SK-N-SH treated with all-trans-retinoic acid at 6 μM for 48 hours (cell line): Measurements from ENCODE around the gene SYNE2.

ENCODE experiments used
- ATAC-seq: fragments of 200-7000 bp; cut with Tn5 transposase; 3 replicates; pipeline ENCODE4 v1.9.1; 2020; ENCODE audit warnings: mild to moderate bottlenecking, moderate library complexity
- ARNTL ChIP-seq: fragments of 450-650 bp; formaldehyde crosslinking; IDR thresholded peaks from 2 replicates; pipeline ENCODE4 v1.5.0; 2020; ENCODE audit warnings: low read depth, mild to moderate bottlenecking, moderate library complexity, borderline replicate concordance
- CREB5 ChIP-seq: fragments of 250-450 bp; sonication (Bioruptor Pico); IDR thresholded peaks from 2 replicates; pipeline ENCODE4 v1.5.1; 2020; ENCODE audit warnings: low read depth, mild to moderate bottlenecking, moderate library complexity
- CSRNP3 ChIP-seq: fragments of 250-450 bp; sonication (Bioruptor Pico); IDR thresholded peaks from 2 replicates; pipeline ENCODE4 v1.5.1; 2021; ENCODE audit warnings: mild to moderate bottlenecking, moderate library complexity
- ESRRG ChIP-seq: fragments of 250-450 bp; sonication (Bioruptor Pico); IDR thresholded peaks from 2 replicates; pipeline ENCODE4 v1.6.1; 2021; ENCODE audit warnings: mild to moderate bottlenecking
- ISL1 ChIP-seq: fragments of 250-450 bp; sonication (Bioruptor Pico); IDR thresholded peaks from 2 replicates; pipeline ENCODE4 v2.1.2; 2022; ENCODE audit warnings: mild to moderate bottlenecking, moderate library complexity
- OSR1 ChIP-seq: fragments of 250-450 bp; sonication (Bioruptor Pico); IDR thresholded peaks from 2 replicates; pipeline ENCODE4 v1.8.0; 2022; ENCODE audit warnings: moderate library complexity, mild to moderate bottlenecking, inconsistent platforms
- PATZ1 ChIP-seq: fragments of 250-450 bp; sonication (Bioruptor Pico); IDR thresholded peaks from 2 replicates; pipeline ENCODE4 v1.8.0; 2020; ENCODE audit warnings: mild to moderate bottlenecking, moderate library complexity, borderline replicate concordance
- POU6F1 ChIP-seq: fragments of 250-450 bp; sonication (Bioruptor Pico); IDR thresholded peaks from 2 replicates; pipeline ENCODE4 v1.8.0; 2021; ENCODE audit warnings: low read depth, mild to moderate bottlenecking, moderate library complexity, borderline replicate concordance
- PPARA ChIP-seq: fragments of 250-450 bp; sonication (Bioruptor Pico); IDR thresholded peaks from 2 replicates; pipeline ENCODE4 v1.5.0; 2020; ENCODE audit warnings: mild to moderate bottlenecking, borderline replicate concordance
- RARB ChIP-seq: fragments of 250-450 bp; sonication (Bioruptor Pico); IDR thresholded peaks from 2 replicates; pipeline ENCODE4 v1.8.0; 2021; ENCODE audit warnings: mild to moderate bottlenecking, moderate library complexity
- SNAI2 ChIP-seq: fragments of 250-450 bp; sonication (Bioruptor Pico); IDR thresholded peaks from 2 replicates; pipeline ENCODE4 v1.5.0; 2020; ENCODE audit warnings: mild to moderate bottlenecking, moderate library complexity
- TCF4 ChIP-seq: fragments of 250-450 bp; sonication (Bioruptor Pico); IDR thresholded peaks from 2 replicates; pipeline ENCODE4 v1.8.0; 2021; ENCODE audit warnings: mild to moderate bottlenecking, moderate library complexity, borderline replicate concordance
- TOX ChIP-seq: fragments of 250-450 bp; sonication (Bioruptor Pico); IDR thresholded peaks from 2 replicates; pipeline ENCODE4 v1.8.0; 2021; ENCODE audit warnings: mild to moderate bottlenecking, moderate library complexity, borderline replicate concordance
- TSHZ2 ChIP-seq: fragments of 250-450 bp; sonication (Bioruptor Pico); IDR thresholded peaks from 2 replicates; pipeline ENCODE4 v1.5.0; 2020; ENCODE audit warnings: mild to moderate bottlenecking, moderate library complexity
- ZC3H10 ChIP-seq: fragments of 250-450 bp; sonication (Bioruptor Pico); IDR thresholded peaks from 2 replicates; pipeline ENCODE4 v1.5.1; 2021; ENCODE audit warnings: mild to moderate bottlenecking, moderate library complexity
- ZFP3 ChIP-seq: fragments of 250-450 bp; sonication (Bioruptor Pico); IDR thresholded peaks from 2 replicates; pipeline ENCODE4 v1.5.0; 2020; ENCODE audit warnings: mild to moderate bottlenecking, moderate library complexity
- ZFP30 ChIP-seq: fragments of 450-650 bp; formaldehyde crosslinking; IDR thresholded peaks from 2 replicates; pipeline ENCODE4 v1.5.0; 2022; ENCODE audit warnings: mild to moderate bottlenecking, moderate library complexity
- ZNF70 ChIP-seq: fragments of 450-650 bp; formaldehyde crosslinking; IDR thresholded peaks from 2 replicates; pipeline ENCODE4 v1.5.0; 2020; ENCODE audit warnings: mild to moderate bottlenecking, moderate library complexity
- ZNF8 ChIP-seq: fragments of 450-650 bp; formaldehyde crosslinking; IDR thresholded peaks from 2 replicates; pipeline ENCODE4 v1.5.0; 2020; ENCODE audit warnings: mild to moderate bottlenecking, moderate library complexity

Gene SYNE2

GRCh38 chr14:64147126-64147790, 294.5 kb downstream of the SYNE2 start:
- TF ChIP-seq OSR1 (CRISPR knock-in tag) (no peak), SNAI2 (CRISPR knock-in tag) (no peak), TCF4 (CRISPR knock-in tag) (no peak), ZFP3 (CRISPR knock-in tag) (no peak)
- ATAC-seq = no peak

GRCh38 chr14:64149921-64150320, 297.1 kb downstream of the SYNE2 start:
- no peak for ATAC-seq
- no peak for TF ChIP-seq ZFP3 (CRISPR knock-in tag)
- TF ChIP-seq TSHZ2 (CRISPR knock-in tag) = no peak
- no peak for TF ChIP-seq TOX (CRISPR knock-in tag)
- no peak for TF ChIP-seq ISL1
- no peak for TF ChIP-seq ESRRG
- no peak for TF ChIP-seq ZFP30 (CRISPR knock-in tag)
- TF ChIP-seq ARNTL (CRISPR knock-in tag) = no peak
- TF ChIP-seq PPARA (CRISPR knock-in tag) = no peak
- TF ChIP-seq POU6F1 (CRISPR knock-in tag) = no peak
- TF ChIP-seq PATZ1 (CRISPR knock-in tag) = no peak
- TF ChIP-seq ZNF8 = no peak
- TF ChIP-seq CSRNP3 (CRISPR knock-in tag) = no peak
- no peak for TF ChIP-seq ZNF70 (CRISPR knock-in tag)
- TF ChIP-seq SNAI2 (CRISPR knock-in tag) = no peak
- TF ChIP-seq ZC3H10 (CRISPR knock-in tag) = no peak
- TF ChIP-seq CREB5 (CRISPR knock-in tag) = no peak
- TF ChIP-seq RARB (CRISPR knock-in tag) = no peak
- TF ChIP-seq TCF4 (CRISPR knock-in tag) = no peak
- TF ChIP-seq, all 23 proteins: peak for 0

- no peak for ATAC-seq
- TF ChIP-seq POU6F1 (CRISPR knock-in tag) (no peak), ISL1 (no peak), PPARA (CRISPR knock-in tag) (no peak)
Observed at GRCh38 chr14:64158608-64159007, 305.8 kb downstream of the SYNE2 start.
